Breast epithelium (tissue), 4 donors: ENCODE data around the gene PDK4. TPM values are rescaled to one million over a fixed set of nuclear protein-coding genes. Genes with fewer than 3 reads are reported as not detected.

Experiments used
- DNase-seq, 2 donors: peaks; one replicate each; pipeline ENCODE4 v3.0.0-alpha.2; 2019; ENCODE audit warnings: low spot score in 2 of 2
- H3K27ac ChIP-seq, 2 donors: fragments of 200-600 bp; sonication (generic) in 1 of 2; one replicate each; pipeline ENCODE4 v1.5.1; 2016 to 2019; ENCODE audit warnings: mild to moderate bottlenecking in 1 of 2
- H3K27me3 ChIP-seq, 2 donors: fragments of 200-600 bp; sonication (generic) in 1 of 2; one replicate each; pipeline versions ENCODE4 v1.5.1 to v1.6.0; 2017 to 2019; ENCODE audit warnings: control low read depth in 1 of 2, mild to moderate bottlenecking in 1 of 2
- H3K36me3 ChIP-seq: fragments of 200-600 bp; one replicate; pipeline ENCODE4 v1.5.1; 2019
- H3K4me1 ChIP-seq, 2 donors: fragments of 200-600 bp; sonication (generic); one replicate each; pipeline ENCODE4 v1.5.1; 2016 to 2019; ENCODE audit warnings: control low read depth in 1 of 2
- H3K4me3 ChIP-seq, 3 donors: fragments of 200-600 bp; sonication (generic); 1 replicate in 2 of 3; 2 replicates in 1 of 3; pipeline ENCODE4 v1.5.1; 2016 to 2019; ENCODE audit warnings: mild to moderate bottlenecking in 3 of 3, moderate library complexity in 2 of 3
- H3K9me3 ChIP-seq, 2 donors: fragments of 200-600 bp; sonication (generic) in 1 of 2; one replicate each; pipeline ENCODE4 v1.5.1; 2016 to 2019; ENCODE audit warnings: control low read depth in 1 of 2
- CTCF ChIP-seq, 3 donors: fragments of 450-650 bp; IDR thresholded peaks; one replicate each; pipeline ENCODE4 v1.5.1; 2016 to 2017; ENCODE audit warnings: antibody characterized with exemption in 3 of 3, mild to moderate bottlenecking in 3 of 3, moderate library complexity in 3 of 3
- POLR2A ChIP-seq: fragments of 450-650 bp; IDR thresholded peaks from one replicate; pipeline ENCODE4 v1.6.1; 2016; ENCODE audit warnings: antibody characterized with exemption, mild to moderate bottlenecking, moderate library complexity
- POLR2AphosphoS5 ChIP-seq, 3 donors: sonication (generic); formaldehyde crosslinking; IDR thresholded peaks; one replicate each; pipeline ENCODE4 v1.6.1; 2017; ENCODE audit warnings: antibody characterized with exemption in 3 of 3
- intact Hi-C: fragments of 100-400 bp; cut with DNase I; formaldehyde crosslinking; loops from one replicate; pipeline ENCODE4 v1.15.1; 2023; ENCODE audit warnings: low total_unique reads
- total RNA-seq, 3 donors: library from RNA; depleted of rRNA; stranded (reverse); fragments of >200 nt; gene quantifications; one replicate each; pipeline ENCODE4 v1.1.0, GENCODE V29; 2016

The PDK4 gene
- total RNA-seq, 3 donors from 2014 or later, result 507 to 797 (median 729) TPM

GRCh38 chr7:95602421-95602820 is 6.1 kb upstream of the PDK4 start:
- TF ChIP-seq POLR2AphosphoS5 (IDR thresholded peaks at IDR 0.05) (no peak), CTCF (IDR thresholded peaks at IDR 0.05) (no peak), POLR2A (no peak)
- no peaks in the 10 kb centered on the region for H3K9me3 ChIP-seq
- no peak overlapping the region for H3K4me3 ChIP-seq
- DNase-seq, result no peak
- H3K4me1 ChIP-seq, result peaks cover 6% of the 10 kb centered on the region in 2 donors
- H3K36me3 ChIP-seq, result no peaks in the 10 kb centered on the region
- peak overlapping the region; percentile 36 to 61 for H3K27ac ChIP-seq
- intact Hi-C loops, result no loop called here
- H3K27me3 ChIP-seq, result no peaks in the 10 kb centered on the region

DNA sequence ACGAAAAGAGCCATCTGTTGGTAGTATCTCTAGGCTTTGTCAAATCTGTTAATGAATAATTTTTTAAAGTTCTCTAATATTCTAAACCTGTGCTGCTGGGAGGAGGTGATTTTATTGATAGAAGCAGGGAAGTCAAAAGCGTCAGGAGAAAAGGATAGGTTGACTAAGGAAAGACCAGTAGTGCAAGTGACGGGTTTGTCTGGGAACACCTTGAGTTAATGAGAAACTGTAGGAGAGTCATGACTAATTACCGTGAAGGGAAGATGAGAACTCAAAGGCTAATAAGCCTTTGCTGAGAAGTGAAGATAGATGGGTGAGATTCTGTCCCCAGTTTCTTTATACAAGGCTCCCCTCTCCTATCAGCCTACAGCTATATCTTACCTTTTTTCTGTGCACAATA is 5.0 kb upstream of the PDK4 start:
- no peak overlapping the region for H3K27ac ChIP-seq
- intact Hi-C loops, result no loop called here
- H3K4me3 ChIP-seq, result no peak overlapping the region
- DNase-seq, result no peak
- H3K4me1 ChIP-seq, result peaks cover 0 to 7% of the 10 kb centered on the region in 2 donors
- TF ChIP-seq POLR2AphosphoS5 (IDR thresholded peaks at IDR 0.05) (no peak), POLR2A (no peak), CTCF (IDR thresholded peaks at IDR 0.05) (no peak)
- no peaks in the 10 kb centered on the region for H3K9me3 ChIP-seq
- H3K27me3 ChIP-seq, result no peaks in the 10 kb centered on the region
- H3K36me3 ChIP-seq, result no peaks in the 10 kb centered on the region

- Histone ChIP-seq H3K27ac (peak overlapping the region; percentile 95 to 96), H3K4me3 (no peak overlapping the region), H3K4me1 (peaks cover 0 to 7% of the 10 kb centered on the region in 2 donors), H3K9me3 (no peaks in the 10 kb centered on the region), H3K27me3 (no peaks in the 10 kb centered on the region), H3K36me3 (no peaks in the 10 kb centered on the region)
- DNase-seq, result no peak
- intact Hi-C loops, result loop anchor here (5.0 kb wide), 1 partner anchor 47 kb away; no protein-coding TSS in a partner anchor
- TF ChIP-seq CTCF (IDR thresholded peaks at IDR 0.05), result no peak
- no peak for TF ChIP-seq POLR2A
- TF ChIP-seq POLR2AphosphoS5 (IDR thresholded peaks at IDR 0.05), result no peak
Measured at GRCh38 chr7:95599069-95599468, 2.8 kb upstream of the PDK4 start.

DNA sequence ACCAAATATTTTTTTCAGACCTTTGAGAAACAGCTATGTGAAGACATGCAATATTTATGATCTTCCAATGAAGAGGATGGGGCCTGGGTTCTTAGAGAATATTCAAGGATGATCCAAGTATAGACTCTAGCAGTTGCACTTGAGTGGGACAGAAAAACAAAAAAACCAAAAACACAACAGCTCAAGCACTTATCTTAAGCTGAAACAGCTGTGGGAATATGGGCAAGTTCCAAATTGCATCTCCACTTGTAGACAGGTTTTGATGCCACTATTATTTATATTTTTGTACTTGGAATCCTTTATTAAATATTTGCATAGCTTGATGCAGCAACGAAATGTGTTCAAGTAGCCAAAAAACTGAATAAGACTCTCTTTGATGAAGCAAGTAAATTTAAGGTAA is 2.2 kb upstream of the PDK4 start:
- intact Hi-C loops, result loop anchor here (5.0 kb wide), 1 partner anchor 46 kb away; no protein-coding TSS in a partner anchor
- Histone ChIP-seq H3K27ac (peak overlapping the region; percentile 95 to 96), H3K9me3 (no peaks in the 10 kb centered on the region), H3K36me3 (peaks cover under 1% of the 10 kb centered on the region), H3K27me3 (no peaks in the 10 kb centered on the region), H3K4me1 (peaks cover 0 to 7% of the 10 kb centered on the region in 2 donors), H3K4me3 (no peak overlapping the region)
- DNase-seq, result no peak
- no peak for TF ChIP-seq POLR2AphosphoS5 (IDR thresholded peaks at IDR 0.05)
- no peak for TF ChIP-seq CTCF (IDR thresholded peaks at IDR 0.05)
- TF ChIP-seq POLR2A, result no peak

DNA sequence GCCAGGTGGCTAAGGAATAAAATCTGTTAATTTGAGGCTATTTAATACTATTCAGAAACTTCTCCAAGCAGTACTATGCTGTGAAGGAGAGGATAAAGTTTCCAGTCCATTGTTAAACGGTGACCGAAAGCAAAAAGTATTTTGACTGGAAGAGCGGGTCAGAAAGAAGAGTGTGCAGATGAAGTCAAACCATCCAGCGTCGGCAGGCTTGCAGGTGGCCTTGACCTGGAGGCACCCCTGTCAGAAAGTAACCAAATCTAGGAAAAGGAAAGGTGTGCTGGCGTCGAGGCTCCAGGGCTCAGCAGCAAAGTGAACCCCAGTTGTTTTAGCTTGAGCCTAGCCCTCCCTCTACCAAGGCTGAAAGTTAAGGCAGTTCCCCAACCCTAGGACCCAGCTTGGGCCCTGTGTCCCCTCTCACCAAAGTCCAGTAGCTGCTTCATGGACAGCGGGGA is 544 bp downstream of the PDK4 start:
- intact Hi-C loops, result loop anchor here (5.0 kb wide), 1 partner anchor 43 kb away; no protein-coding TSS in a partner anchor
- H3K4me1 ChIP-seq, result peaks cover 0 to 7% of the 10 kb centered on the region in 2 donors
- peak overlapping the region; percentile 95 to 96 for H3K27ac ChIP-seq
- DNase-seq, result no peak
- no peaks in the 10 kb centered on the region for H3K9me3 ChIP-seq
- H3K36me3 ChIP-seq, result peaks cover 15% of the 10 kb centered on the region
- TF ChIP-seq CTCF (IDR thresholded peaks at IDR 0.05) (no peak), POLR2A (no peak), POLR2AphosphoS5 (IDR thresholded peaks at IDR 0.05) (no peak)
- peak overlapping the region; percentile 82 to 88 (median 87) for H3K4me3 ChIP-seq
- H3K27me3 ChIP-seq, result no peaks in the 10 kb centered on the region
